Measurements from ENCODE around the gene ENDOU.

Gene ENDOU

DNA sequence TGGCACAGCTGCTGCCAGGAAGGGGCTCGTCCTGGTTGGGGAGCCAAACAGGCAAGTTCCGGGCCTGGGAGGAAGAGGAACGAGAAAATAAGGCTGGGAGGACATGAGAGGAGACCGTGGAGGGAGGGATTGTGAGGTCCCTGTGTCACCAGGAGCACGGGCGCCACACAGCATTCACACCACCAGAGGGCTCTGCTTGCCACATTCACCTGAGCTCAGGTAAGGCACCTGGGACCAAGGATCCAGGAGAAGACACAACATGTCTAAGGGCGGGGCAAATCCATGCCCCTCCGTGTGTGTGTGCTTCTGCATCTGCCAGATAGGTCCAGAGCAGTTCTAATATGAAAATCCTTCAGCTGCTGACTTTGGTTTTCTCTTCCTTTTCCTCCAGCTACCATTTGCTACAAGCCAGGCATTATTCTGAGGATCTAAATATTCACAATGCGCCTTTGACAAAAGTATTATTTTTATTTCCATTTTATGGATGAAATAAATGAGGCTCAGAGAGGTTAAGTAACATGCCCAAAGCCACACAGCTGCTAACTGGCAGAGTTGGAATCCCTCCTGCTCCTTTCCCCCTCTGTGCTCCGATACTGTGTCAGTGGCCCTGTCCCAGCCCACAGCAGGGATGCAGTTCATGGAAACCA, 18.8 kb upstream of the ENDOU start:
- peak; percentile 62 for DNase-seq (ENCODE audit: low spot score)

DNA sequence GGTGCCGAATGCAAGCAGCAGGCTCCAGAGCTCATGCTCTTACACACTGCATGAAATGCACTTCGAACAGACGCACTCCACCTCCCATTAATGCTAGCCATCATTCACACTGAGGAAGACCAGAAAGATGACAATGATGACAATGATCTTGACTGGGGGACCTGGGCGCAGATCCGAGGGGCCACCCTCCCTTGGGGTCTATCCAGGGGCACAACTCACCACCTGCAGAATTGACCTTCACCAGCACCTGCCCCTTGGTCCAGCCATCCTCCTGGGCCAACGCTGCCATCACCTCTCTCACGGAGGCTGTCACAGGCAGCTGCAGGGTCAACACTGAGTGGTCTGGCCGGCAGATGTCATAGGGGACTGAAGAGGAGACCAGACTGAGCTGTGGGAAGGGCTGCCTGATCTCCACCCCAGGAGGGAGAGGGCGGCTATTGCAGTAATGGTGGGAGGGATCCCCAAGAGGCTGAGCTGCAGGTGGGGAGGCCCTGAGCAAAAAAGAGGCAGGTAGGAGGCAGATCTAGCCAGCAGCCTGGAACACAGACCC, 18.1 kb upstream of the ENDOU start:
- DNase-seq (ENCODE audit: low spot score), result no peak

DNA sequence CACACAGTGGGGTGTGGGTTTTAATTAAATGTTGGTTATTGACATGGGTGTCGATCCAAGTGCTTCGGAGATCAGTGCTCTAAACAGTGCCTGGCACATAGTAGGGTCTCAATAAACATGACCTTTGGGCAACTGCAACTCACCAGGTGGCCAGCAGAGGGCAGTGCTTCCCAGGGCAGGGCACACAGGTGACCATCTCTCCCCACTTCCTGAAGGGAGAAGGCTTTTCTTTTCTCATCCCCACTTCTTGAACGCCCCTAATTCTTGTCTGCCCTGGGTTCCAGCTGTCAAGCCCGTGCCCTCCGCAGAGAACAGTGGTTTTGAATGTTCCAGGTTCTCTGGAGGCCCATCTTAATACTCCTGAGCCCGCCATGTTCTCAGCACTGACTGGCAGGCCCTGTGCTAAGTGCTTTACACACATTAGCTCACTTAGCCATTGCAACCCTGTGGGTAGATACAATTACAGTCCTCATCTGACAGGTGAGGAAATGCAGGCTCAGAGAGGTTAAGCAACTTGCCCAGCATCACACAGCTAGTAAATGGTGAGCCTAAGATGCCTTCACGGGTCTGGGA, 17.0 kb upstream of the ENDOU start:
- peak; percentile 85 for DNase-seq (ENCODE audit: low spot score)

DNA sequence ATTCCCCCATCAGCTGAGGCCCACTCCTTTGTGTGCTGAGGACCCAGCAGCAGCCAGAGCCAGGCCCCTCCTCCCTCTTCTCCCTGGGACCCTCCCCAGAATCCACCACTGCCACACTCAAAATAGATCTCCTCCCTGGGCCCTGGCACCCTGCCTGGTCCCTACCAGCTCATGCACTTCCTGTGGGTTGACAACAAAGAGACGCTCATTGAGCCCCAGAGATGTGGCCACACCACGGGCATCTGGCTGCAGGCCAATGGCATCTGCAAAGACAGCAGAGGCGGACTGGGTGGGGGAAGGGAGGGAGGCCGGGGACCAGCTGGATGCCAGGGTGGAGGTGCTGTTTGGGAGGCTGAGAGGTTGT, 16.0 kb upstream of the ENDOU start:
- DNase-seq (ENCODE audit: low spot score), result peak; percentile 35

DNA sequence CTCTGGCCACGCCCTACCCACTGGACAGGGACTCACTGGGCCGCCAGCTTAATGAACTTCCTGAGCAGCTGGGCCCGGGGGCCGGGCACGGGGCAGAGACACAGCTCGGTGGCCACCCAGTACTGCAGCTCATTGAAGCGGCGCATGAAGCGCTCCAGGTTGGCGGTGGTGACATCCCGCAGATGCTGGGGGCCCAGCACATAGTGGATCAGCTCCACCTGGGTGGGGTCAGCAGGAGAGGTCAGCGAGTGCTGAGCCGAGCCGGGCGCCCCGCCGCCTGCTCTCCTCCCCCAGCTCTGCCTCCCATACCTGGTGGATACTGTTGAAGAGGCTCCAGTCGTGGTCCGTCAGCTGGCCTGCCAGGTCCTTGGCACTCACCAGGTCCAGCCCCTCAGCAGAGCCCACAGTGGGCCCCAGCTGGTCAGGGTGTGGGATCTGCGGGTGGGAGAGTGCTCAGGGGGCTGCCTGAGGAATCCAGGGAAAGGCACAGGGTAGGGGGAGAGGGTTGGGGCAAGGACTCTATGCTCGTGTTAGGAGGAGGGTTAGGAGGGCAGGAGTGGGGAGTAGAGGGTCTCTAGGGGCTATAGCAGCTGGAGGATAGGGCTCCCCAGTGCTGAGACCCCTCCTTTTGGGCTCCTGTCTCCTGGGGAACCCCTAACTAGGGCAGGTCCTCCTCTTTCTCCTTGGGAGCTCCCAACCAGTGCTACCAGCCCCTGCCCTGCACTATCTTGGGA, 15.5 kb upstream of the ENDOU start:
- DNase-seq (ENCODE audit: low spot score), result no peak

DNA sequence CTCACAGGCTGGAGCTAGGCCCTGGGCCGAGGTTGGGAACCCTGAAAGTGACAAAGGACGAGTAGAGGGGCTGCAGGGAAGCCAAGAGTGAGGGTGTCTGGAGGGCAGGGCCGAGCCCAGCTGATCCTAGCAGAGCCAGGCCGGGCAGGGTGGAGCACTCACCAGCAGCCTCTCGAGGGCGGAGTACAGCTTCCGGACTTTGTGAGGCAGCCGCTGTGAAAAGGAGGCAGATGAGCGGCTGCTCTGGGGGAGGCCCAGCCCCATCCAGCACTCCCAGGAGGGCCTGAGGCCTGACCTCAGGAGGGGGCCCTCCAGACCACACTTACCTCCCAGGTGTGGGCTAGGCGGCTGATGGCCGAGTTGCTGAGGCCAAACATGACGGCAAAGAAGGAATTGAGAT, 14.7 kb upstream of the ENDOU start:
- DNase-seq (ENCODE audit: low spot score), result no peak

DNA sequence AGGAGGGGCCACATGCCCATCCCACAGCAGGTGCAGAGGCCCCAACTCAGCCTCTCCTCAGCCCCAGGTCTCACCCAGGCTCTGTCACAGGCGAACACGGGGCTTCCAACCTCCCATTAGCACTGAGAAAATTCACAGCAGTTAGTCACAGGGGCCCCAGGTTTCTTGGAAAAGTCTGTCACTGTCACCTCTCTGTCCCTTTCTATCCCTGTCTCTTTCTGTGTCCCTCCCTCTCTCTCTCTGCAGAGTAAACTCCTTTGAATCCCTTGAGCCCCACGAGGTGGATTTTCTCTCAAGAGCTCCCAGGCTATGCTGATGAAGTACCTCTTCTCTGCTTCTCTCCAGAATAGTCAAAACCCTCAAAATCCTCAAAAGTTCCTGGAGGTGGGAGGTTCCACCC, 14.0 kb upstream of the ENDOU start:
- DNase-seq (ENCODE audit: low spot score), result no peak

DNA sequence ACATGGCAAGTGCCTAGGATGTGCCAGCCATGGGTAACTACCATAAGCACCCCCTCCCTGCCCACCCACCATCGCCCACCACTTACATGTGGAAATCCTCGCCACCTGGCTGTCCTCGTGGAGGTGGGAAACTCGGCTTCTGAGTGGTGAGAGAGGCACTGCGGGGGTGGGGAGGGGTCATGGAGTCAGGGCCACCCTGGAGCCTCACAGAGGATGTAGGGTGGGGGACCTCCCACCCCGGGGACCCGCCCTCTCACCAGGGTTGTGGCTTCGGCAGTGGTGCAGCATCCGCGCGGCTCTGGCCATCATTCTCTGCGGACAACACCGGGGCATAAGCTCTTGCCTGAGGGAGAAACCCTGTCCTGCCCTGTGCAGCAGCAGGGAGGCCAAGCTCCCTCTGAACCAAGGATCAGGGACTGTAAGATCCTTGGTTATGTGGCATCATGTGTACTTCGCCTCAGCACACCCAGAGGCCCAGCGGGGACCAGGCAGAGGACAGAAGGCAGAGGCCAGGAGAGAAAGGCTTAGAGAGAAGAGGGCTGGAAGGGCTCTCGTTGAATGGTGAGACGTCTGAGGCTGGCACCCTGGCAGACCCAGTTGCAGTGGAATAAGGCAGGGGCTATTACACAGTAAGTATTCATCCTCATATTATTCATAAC, 12.8 kb upstream of the ENDOU start:
- no peak for DNase-seq (ENCODE audit: low spot score)

DNA sequence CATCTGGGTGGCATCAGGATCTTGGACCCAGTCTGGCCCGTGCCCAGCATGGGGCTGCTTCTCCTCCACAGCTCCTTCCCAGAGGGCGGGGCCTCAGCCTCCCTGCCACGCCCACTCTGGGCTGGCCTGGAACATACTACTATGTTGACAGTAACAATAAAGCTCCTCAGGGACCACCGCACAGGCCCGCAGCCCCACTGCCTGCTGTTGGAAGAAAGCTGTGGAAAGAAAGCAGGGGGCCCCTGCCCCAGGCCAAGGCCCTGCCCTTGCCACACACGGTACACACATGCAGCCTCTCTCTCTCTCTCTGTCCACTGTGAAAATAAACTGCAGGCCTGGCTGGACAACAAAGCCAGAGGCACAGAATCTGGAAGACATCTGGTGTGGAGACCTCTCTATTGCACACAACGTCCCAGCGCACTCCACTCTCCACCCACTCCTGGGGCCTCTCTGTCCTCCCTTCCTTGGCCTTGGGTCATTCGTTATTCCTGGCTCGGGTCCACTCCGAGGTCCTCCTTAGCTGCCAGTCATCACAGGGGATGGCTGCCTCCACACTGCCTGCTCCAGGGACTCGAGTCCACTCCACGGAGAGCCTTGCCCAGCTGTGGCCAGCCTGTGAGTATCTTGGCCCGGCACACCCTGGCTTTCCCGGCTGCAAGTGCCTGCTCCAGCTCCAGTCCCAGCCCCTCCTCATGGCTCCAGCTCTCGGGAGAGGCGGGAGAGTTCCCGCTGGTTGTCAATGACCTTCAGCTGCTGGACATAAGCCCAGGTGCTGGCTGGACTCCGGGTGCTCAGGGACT, 11.8 kb upstream of the ENDOU start:
- peak; percentile 16 for DNase-seq (ENCODE audit: low spot score)

DNA sequence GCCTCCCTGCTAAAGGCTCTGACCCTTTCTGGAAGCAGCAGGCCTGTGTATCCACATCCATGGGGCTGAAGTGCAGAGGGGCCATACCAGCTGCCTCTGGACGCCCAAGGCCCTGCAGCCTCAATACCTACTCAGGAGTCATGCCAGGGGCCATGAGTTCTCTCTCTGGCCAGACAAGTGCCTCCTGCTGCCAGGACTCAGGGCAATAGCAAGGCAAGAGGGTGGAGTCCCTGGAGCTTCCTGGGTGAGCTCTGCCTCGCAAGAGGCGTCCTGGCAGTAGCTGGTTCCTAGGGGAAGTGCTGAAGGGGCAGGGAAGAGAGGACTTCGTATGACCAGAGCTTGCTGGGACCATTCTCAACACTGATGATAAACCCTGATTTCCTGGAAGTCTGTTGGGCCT, 10.9 kb upstream of the ENDOU start:
- no peak for DNase-seq (ENCODE audit: low spot score)

DNA sequence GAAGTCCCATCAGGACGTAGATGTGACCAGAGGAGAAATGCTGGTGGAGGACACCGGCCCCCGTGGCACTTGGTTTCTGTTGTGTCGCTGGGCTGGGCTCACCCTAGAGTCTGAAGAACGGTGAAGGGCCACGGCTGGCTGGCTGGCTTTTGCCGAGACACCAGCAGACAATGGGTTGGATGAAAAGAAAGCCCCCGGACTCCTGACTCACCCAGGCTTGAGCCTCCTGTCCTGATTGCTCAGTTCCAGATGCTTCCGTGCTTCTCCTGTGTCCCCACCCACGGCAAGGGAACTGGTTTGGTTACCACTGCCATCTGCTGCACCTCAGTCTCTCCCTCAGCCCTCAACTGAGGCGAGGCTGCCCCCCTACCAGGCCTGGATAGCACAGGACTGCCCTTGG, 10.4 kb upstream of the ENDOU start:
- DNase-seq (ENCODE audit: low spot score), result no peak

DNA sequence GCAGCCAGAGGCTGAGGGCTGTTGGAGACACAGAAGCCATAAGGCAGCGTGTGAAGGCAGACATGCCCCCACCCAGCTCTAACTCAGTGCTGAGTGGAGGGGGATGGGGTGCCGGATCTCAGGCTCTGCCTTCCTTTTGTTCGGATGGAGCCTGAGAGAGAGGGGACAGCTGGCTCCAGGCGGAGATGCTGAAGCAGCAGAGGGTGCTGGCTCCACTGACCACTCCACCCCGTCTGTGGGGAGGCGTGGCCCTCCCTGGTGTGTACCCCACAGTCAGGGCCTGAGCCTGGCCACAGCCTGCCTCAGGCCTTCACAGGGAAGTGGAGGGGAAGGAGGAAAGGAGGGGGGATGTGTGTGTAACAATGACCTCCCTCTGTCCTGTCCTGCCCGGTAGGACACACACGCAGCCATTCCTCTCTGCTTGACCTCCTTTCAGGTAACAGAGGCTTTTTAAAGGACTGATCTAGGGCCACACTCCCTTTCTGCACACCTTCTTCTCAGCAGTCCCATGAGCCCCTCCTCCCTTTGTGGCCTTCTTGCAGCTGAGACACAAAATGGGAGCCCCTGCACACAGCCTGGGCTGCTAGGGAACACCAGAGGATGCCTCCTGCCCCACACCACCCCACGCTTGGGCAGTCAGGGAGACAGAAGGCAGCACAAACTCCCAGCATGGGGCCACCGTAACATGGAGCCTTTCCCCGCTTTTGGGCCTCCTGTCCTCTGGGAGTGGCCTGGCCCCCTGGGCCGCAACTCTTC, 9.6 kb upstream of the ENDOU start:
- DNase-seq (ENCODE audit: low spot score), result no peak

DNA sequence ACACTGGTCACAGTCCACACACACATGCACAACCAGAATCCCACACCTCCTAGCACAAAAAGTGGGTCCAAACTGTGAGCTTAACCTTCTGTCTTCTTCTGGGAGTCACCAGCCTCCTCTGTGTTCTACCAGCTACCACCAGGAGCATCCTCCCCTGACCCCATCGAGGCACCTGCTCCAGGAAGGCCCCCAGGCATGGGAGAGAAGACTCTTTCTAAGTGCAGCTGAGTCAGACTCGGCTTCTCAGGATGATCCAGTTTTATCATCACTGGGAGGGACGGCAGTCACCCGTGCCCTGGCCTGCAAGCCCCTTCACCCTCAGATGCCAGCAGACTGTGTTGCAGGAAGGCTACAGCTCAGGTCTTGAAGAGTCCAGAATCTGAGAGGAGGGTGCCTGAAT, 7.9 kb upstream of the ENDOU start:
- DNase-seq (ENCODE audit: low spot score), result no peak

DNA sequence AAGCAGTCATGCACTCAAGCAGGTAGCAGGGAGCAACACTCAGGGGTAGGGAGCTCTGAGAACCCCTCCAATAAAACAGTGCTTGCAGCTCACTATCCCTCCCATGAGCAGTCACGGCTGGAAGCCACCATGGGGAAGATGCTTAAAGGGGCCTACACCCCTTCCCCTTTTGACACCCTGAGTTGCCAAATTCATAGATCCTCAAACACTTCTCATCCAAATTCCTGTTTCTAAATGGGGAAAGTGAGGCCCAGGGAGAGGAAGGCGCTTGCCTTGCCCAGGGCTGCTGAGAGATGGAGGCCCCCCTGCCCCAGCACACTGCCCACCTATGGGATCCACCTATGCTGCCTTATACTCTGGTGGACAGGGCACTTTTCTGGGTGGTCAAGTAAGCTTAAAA, 7.2 kb upstream of the ENDOU start:
- DNase-seq (ENCODE audit: low spot score), result no peak

DNA sequence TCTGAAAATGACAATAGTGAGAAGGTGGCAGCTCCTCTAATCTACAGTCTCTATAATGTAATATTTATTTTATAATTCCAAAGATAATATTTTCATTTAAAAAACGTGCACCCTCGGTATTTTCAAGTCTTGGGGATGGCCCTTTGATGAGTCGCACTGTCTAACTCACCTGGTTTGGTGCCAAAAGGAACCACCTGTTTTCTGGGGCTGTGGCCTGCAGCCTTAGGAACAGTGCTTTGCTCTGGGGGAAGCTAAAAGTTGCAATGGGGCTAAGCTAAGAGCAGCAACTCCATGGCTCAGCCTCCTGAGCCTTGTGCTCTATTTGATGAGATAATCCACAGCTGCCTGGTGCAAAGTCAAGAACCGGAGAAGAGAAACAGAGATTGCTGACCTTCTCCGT, 6.4 kb upstream of the ENDOU start:
- DNase-seq (ENCODE audit: low spot score), result no peak

DNA sequence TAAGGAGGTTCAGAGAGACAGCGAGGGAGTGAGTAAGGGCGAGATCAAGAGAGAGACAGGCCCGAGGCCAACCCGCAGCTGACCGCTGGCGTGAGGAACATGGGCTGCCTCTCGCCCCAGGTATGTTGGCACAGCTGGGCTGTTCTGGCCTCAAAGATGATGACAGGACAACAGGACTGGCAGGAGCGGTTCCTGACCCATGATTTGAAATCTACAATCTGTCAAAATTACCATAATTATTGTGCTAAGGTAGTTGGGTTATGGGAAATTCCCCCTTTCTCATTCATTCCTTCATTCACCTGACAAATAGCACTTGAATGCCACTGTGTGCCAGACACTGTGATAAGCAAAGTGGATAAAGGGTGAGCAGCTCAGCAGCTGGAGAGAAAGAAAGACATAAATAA, 5.1 kb upstream of the ENDOU start:
- DNase-seq (ENCODE audit: low spot score), result no peak

DNA sequence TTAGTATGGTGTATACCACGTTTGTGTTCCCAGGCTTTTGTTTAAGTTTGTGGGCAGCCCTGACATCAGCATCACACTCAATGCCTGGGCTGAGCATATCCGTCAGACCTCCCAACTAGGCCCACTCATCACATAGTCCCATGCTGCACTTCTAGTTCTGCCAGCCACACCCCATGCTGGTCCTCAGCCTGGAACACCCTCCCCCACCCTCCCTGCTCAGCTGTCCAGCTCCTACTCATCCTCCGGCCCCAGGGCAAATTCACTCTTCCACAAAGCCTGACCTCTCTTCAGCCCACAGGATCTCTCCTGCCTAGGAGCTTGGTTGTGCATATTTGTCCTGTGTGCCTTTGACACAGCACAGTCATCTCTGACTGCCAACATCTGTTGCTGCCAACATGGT, 3.9 kb upstream of the ENDOU start:
- no peak for DNase-seq (ENCODE audit: low spot score)

DNA sequence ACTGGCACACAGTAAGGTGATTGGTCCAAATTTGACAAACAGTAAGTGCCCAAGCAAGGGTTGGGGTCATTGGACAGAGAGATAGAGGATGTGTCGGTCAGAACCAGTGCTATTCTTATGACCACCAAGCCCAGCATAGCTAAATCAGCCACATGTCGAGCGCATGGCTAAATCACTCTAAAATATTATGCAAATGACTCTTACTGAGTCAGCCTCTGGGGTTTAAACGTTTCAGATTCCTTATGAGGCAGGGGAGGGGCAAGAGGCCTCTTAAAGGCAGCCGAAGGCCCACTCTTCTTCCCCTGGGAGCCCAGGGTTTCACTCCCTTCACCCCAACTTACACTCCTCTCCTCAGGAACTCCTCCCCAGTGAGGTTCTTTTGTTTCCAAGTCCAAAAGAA, 603 bp upstream of the ENDOU start:
- DNase-seq (ENCODE audit: low spot score), result no peak

DNA sequence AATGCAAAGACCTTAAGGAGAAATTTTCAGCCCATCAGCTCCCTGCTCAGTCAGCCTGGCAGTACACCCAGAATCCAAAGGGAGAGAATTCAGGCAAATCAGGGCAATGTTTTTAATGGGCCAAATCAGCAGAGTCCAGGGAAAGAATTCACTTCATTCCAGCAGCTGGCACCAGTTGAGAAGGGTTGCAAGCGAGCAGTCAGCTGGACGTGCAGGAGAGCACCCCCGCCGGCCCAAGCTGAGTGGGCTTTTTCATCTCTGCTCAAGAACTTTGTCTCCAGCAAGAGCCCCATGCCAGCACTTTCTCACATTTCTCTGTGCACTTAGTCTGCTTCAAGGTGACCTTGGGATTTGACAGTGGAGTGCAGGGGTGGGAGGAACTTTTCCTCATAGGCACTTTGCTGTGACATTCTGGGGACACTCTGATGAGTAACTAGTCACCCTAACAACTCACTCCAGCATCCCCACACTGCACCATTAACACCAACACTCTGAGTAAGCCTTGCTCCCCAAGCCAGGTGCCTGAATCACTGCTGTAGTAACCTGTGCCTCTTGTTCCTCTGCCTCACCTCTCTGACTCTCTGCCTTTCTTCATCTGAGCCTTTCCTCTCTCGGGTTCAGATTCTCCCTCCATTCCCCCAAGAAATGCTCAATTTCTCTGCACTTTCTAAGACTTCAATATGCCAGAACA, 2.2 kb downstream of the ENDOU start:
- DNase-seq (ENCODE audit: low spot score), result no peak

DNA sequence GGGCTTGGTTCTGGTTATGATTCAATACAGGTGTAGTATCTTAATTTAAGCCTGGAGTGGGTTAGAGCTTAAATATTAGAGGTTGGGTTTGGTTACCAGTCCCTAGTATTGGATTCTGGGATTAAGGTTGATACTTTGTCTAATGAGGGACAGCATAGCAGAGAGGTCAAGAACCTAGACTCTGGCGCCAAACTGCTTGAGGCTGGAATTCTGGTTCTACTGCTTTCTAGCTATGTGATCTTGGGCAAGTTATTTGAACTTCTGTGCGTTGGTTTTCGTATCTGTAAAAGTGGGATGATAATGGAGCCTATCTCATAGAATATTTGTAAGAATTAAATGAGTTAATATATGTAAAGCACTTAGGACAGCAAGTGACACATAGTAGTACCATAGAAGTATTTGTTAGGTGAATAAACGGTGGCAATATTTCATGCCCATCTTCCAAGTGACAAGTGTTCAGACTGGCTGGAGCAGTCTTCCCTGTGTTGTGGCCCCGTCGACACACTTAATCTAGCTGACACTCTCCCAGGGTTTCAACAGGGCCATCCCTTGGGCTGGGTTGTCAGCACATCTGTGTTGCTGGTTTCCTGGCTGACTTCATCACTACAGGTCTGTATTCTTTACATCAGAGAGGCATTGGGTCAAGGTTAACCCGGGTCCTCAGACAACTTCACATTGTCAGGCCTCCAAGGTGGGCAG, 3.0 kb downstream of the ENDOU start:
- DNase-seq (ENCODE audit: low spot score), result no peak
